GM23248 (cell line): ENCODE results near the gene DLD.

Experiments used
- EZH2 ChIP-seq: fragments of 200-600 bp; sonication (generic); IDR thresholded peaks from 2 replicates; pipeline ENCODE4 v1.6.1; 2018; ENCODE audit warnings: antibody characterized with exemption, mild to moderate bottlenecking; ENCODE audit not compliant: insufficient read depth, poor library complexity, severe bottlenecking
- EZH2phosphoT487 ChIP-seq: fragments of 200-600 bp; sonication (generic); IDR thresholded peaks from 2 replicates; pipeline ENCODE4 v1.6.1; 2018; ENCODE audit warnings: antibody characterized with exemption, moderate library complexity, mild to moderate bottlenecking, low read depth; ENCODE audit not compliant: insufficient read depth

DNA sequence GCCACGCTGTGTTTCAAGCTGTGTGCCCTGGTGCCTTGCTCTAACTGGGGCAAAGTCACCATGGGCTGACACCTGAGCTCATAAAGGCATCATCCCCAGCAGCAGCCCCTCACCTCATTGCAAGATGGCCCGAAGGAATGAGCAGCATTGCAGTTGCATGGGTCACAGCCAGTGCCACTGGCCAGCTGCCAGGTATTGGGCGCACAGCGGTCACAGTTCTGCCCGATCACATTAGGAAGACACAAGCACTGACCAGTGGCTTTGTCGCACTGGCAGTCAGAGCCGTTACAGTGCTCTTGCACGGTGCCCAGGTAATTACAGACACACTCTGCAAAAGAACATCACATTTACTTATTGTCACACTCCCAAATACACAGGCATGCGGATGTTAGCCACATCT, 60.9 kb downstream of the DLD start:
- no peak for TF ChIP-seq EZH2phosphoT487
- TF ChIP-seq EZH2, result no peak
